Ovary (tissue), 9 donors: ENCODE measurements around the gene EMILIN3. TPM values are rescaled to one million over a fixed set of nuclear protein-coding genes. Genes with fewer than 3 reads are reported as not detected.
A peak's percentile ranks its signal among the peaks of the same experiment; 100 is the strongest.

Source experiments
- DNase-seq, 5 donors: peaks; one replicate each; pipeline ENCODE4 v3.0.0-alpha.2; 2019 to 2020
- H3K27ac ChIP-seq, 2 donors: fragments of 200-600 bp; one replicate each; pipeline versions ENCODE4 v1.5.1 to v1.8.0; 2019 to 2022
- H3K27me3 ChIP-seq: fragments of 200-600 bp; one replicate; pipeline ENCODE4 v1.8.0; 2022
- H3K36me3 ChIP-seq: fragments of 200-600 bp; sonication (generic); one replicate; pipeline ENCODE4 v1.5.1; 2019
- H3K4me1 ChIP-seq: one replicate; pipeline ENCODE4 v1.8.1; 2013; ENCODE audit warnings: mild to moderate bottlenecking, moderate library complexity; ENCODE audit not compliant: insufficient read depth
- H3K4me3 ChIP-seq: fragments of 200-600 bp; sonication (generic); one replicate; pipeline ENCODE4 v1.5.1; 2017
- H3K9me3 ChIP-seq, 2 donors: fragments of 200-600 bp in 1 of 2; sonication (generic) in 1 of 2; one replicate each; pipeline versions ENCODE4 v1.5.1 to v1.8.1; 2013 to 2019; ENCODE audit warnings: mild to moderate bottlenecking in 1 of 2, moderate library complexity in 1 of 2
- CTCF ChIP-seq, 3 donors: fragments of 450-650 bp in 2 of 3; fragments of 200-600 bp in 1 of 3; IDR thresholded peaks; one replicate each; pipeline versions ENCODE4 v1.5.1 to v1.8.0; 2016 to 2022; ENCODE audit warnings: antibody characterized with exemption in 3 of 3, mild to moderate bottlenecking in 1 of 3
- EP300 ChIP-seq: sonication (generic); formaldehyde crosslinking; IDR thresholded peaks from one replicate; pipeline ENCODE4 v1.6.1; 2017; ENCODE audit warnings: antibody characterized with exemption
- POLR2A ChIP-seq: fragments of 450-650 bp; IDR thresholded peaks from one replicate; pipeline ENCODE4 v1.6.1; 2017; ENCODE audit warnings: antibody characterized with exemption, mild to moderate bottlenecking, moderate library complexity
- WGBS, 3 donors: extraction: QIAGEN DNeasy Blood & Tissue Kit in 1 of 3; methylation state at CpG; one replicate each; pipeline versions ENCODE4 v1.1.5 to v1.1.7; 2013 to 2017; 5-methylcytosine and 5-hydroxymethylcytosine counted together
- intact Hi-C, 4 donors: fragments of 100-400 bp; cut with DNase I; formaldehyde crosslinking; loops; one replicate each; pipeline versions ENCODE4 v1.11.0 to v1.15.1; 2022 to 2023
- polyA plus RNA-seq, 2 donors: library from polyadenylated mRNA; stranded (reverse); fragments of 200-250 nt in 1 of 2; fragments of 350-450 nt in 1 of 2; fragmentation: Illumina TruSeq in 1 of 2; extraction: RNeasy Lipid Tissue Mini Kit (QIAGEN cat#74804) in 1 of 2; gene quantifications; one replicate each; pipeline ENCODE4 v1.2.3, GENCODE V29; 2013 to 2014
- total RNA-seq, 7 donors: library from RNA; depleted of rRNA in 2 of 7; stranded (reverse); fragments of >200 nt in 2 of 7; fragmentation: NEBNext Ultra II Directional in 3 of 7; extraction: Animal tissue kit (Norgen Biotek cat#: 25700) in 3 of 7; gene quantifications; one replicate each; pipeline versions ENCODE4 v1.1.0 to v1.2.4, GENCODE V29; 2016 to 2023
- donor health status: DM: no; HTN: no; CAD: no; lungs with moderate emphysema.
- donor health status: DM: no; HTN: no; CAD: no.
- donor health status: Bipolar disorder and iron deficiency.
- donor health status: DM: yes; HTN: yes; CAD: no.
- donor health status: DM: no; HTN: no; CAD: no.
- donor health status: DM: yes; HTN: yes; CAD: no.

Gene EMILIN3
- total and polyA plus RNA-seq, 9 donors = 1.5 to 33.5 (median 7.0) TPM

DNA sequence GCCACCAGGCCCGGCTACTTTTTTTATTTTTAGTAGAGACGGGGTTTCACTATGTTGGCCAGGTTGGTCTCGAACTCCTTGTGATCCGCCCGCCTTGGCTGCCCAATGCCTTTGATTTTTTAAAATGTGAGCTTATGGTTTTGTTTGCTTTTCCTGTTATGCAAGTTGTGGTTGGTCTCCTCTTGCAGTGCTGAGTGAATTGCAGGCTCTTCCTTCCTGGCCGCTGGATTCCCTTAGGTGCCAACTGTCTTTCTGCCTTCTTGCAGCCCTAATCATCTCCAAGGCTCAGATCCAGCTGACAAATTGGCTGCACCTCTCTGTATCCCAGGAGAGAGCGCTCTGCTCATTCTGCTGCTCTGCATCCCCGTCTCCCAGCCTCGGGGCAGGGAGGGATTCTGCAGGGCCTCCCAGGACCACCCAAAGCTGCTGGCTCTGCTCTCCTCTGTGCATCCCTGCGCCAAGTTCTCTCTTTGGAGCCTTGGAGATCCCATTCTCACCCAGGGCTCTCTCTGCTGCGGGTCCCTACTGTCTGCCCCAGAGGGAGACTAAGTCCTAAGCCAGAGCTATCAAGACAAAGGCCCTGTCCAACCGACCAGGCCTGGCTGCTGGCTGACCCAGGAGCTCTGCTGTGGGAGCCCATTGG, 14.1 kb upstream of the EMILIN3 start:
- Histone ChIP-seq H3K27ac (no peak overlapping the region), H3K9me3 (no peaks in the 10 kb centered on the region), H3K4me1 (peaks cover 2% of the 10 kb centered on the region), H3K4me3 (no peak overlapping the region), H3K27me3 (no peaks in the 10 kb centered on the region), H3K36me3 (no peaks in the 10 kb centered on the region)
- 68 to 84% (median 83%) methylated on average over 12 of the region's 12 CpGs for WGBS, 3 donors
- TF ChIP-seq CTCF (IDR thresholded peaks at IDR 0.05) (no peak), POLR2A (no peak)
- DNase-seq = no peak
- intact Hi-C loops = no loop called here

DNA sequence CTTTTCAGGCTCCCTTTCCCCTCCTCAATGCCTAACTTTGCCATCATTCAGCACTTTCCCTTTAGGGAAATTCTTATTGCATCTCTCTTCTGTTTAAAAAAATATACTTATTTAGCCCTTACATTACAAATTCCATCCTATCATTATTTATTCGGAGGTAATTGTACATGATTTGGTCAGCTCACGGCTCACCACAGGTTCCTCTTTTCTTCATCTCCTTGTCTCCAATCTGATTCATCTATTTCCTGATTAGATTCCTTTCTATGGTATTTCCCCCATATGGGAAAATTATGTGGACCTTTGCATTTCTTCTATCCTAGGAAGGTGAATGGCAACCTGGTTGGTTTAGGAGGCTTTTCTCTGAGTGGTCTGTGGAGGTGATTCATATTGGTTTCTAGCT, 12.9 kb upstream of the EMILIN3 start:
- no peak overlapping the region for H3K4me3 ChIP-seq
- no peaks in the 10 kb centered on the region for H3K27me3 ChIP-seq
- intact Hi-C loops = no loop called here
- H3K4me1 ChIP-seq = peaks cover 2% of the 10 kb centered on the region
- H3K36me3 ChIP-seq = no peaks in the 10 kb centered on the region
- DNase-seq = no peak
- WGBS, 3 donors = 84 to 91% (median 87%) methylated on average over 2 of the region's 2 CpGs
- TF ChIP-seq EP300 (no peak), CTCF (IDR thresholded peaks at IDR 0.05) (no peak)
- no peak overlapping the region for H3K27ac ChIP-seq
- H3K9me3 ChIP-seq = no peaks in the 10 kb centered on the region

DNA sequence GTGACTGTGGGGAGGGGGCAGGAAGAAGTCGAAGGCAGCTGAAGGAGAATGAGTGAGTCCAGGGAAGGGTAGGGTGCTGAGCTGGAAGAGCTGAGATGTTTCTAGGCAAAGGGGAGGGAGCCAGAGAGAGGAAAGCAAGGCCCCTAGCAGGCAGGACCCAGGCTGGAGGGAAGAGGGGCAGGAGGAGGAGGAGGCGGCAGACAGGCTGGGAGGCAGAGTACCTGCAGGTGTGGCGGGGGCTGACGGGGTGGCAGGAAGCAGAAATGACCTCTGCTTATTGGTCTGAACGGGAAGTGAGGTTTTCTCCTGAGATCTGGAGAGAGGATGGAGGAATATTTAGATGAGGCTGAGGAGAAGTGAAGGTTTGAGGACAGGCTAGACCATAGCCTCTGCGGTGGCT, 10.7 kb upstream of the EMILIN3 start:
- H3K4me3 ChIP-seq = no peak overlapping the region
- no peaks in the 10 kb centered on the region for H3K9me3 ChIP-seq
- no peaks in the 10 kb centered on the region for H3K36me3 ChIP-seq
- intact Hi-C loops = no loop called here
- 62 to 78% (median 72%) methylated on average over 6 of the region's 6 CpGs for WGBS, 3 donors
- no peaks in the 10 kb centered on the region for H3K27me3 ChIP-seq
- DNase-seq = peak in 1 of 5 donors; percentile 2
- peaks cover 4% of the 10 kb centered on the region for H3K4me1 ChIP-seq
- TF ChIP-seq CTCF (IDR thresholded peaks at IDR 0.05) (no peak), POLR2A (no peak), EP300 (no peak)
- H3K27ac ChIP-seq = no peak overlapping the region

GRCh38 chr20:41376349-41376748, 9.7 kb upstream of the EMILIN3 start:
- Histone ChIP-seq H3K9me3 (no peaks in the 10 kb centered on the region), H3K4me1 (peaks cover 2% of the 10 kb centered on the region), H3K4me3 (no peak overlapping the region), H3K27me3 (no peaks in the 10 kb centered on the region), H3K27ac (no peak overlapping the region), H3K36me3 (no peaks in the 10 kb centered on the region)
- intact Hi-C loops = no loop called here
- DNase-seq = no peak
- 90 to 93% (median 92%) methylated on average over 5 of the region's 5 CpGs for WGBS, 3 donors
- TF ChIP-seq EP300 (no peak), POLR2A (no peak), CTCF (IDR thresholded peaks at IDR 0.05) (no peak)
